NOMO-1 (cell line): ENCODE measurements around the gene GAS7.

Experiments used
- DNase-seq, 2 experiments: peaks; one replicate each; lab custom pipeline; 2025; ENCODE audit not compliant: unreplicated experiment in 2 of 2; lab: John Stamatoyannopoulos, UW

GAS7 gene

DNA sequence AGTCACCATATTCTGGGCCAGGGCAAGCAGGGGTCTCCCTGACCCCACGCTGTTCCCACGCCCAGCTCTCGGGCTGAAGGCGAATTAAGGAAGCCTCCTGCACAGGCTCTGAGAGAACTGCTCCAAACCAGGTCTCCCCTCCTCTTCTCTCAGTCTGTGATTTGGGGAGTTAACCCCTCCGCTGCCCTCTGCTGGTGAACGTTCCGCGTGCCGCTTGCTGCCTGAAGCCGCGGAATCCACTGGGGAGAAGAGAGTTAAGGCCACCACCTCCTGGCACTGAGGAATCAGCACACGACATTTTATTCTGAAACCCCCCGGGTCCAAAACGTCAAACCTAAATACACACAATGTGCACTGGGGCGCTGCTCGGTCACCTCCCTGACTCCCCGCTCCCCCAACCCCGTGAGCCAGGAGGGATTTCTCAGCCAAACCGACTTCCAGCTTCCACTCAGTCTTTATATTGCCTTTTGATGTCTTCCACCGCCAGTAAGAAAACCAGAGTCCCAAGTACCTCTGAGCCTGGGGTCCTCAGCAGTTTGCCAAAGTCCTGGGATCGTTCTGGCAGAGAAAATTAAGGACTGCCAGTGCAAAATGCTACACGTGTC lies 238.9 kb downstream of the GAS7 start:
- no peak for DNase-seq

DNA sequence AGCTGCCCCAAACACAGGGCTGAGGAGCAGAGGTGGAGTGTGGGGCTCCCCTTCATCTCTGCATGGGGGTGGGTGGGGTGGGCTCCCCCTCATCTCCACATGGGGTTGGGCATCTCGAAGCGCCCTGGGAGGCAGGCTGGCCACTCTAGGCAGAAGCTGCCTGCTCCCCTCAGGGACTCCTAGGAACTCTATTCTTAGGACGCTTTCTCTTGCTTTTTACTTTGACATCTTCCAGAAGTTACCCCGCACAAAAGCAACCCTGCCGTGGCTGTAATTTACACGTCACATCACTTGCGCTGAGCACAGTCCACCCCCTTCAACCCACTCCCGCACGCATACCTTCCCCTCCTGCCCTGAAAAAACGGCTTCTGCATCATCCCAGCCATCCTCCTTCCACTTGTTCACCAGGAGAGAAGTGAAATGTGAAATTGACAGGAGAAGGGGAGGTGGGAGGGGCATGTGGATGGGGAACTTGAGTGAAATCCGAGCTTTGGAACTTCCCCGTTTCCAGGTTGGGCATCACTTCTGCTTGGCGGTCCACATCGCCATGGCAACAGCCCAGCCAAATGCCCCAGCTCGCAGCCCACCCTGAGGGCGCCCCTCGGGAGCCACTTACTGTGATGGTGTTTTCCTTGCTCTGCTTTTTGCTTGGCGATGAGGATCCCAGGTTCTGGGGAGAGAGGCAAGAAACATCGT lies 239.7 kb downstream of the GAS7 start:
- DNase-seq: no peak

DNA sequence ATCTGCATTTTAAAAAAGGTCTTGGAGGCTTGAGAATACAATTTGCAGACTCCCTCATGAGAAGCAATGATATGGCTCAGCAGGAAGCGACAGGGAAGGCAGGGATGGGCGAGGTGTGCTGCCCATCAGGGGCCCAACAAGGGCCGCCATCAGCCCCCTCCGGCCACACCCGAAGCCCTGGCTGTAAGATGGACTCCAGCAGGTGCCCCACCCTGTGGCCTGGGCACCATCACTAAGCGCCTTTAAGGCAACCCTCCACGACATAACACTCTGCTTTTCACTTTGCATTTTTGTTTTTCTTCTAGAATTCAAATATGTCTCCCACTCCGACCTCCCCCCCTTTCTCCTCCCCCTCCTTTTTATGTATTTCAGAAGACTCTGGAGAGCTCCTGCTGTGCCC lies 241.2 kb downstream of the GAS7 start:
- DNase-seq: no peak

DNA sequence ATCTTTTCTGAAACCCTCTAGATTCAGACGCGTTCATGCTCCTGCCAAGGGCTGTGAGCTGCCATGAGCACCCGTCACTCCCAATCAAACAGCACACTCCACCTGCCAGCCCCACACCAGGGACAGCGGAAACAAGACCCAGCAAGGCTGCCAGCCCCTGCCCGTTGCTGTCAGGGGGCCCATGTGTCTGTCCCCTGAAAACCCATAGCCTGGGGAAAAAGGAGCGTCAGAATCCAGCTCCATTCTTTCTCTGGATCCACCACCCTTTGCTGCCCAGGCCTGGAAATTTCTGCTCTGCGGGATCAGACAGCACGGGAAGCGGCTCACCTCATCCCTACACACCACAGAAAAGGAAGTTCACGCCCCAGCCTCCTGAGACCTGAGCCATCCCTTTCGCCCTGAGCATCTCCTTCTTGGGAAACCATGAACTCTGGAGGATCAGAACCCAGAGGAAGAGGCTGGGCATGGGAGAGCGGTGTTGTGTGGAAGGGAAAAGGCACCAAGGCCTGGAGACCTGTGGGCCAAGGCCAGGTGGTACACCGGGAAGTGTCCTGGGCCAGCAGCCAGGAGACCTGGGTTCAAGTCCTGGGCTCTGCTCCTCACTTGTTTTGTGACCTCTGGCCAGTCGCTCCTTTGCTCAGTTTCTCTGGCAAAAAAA lies 241.8 kb downstream of the GAS7 start:
- DNase-seq: no peak

DNA sequence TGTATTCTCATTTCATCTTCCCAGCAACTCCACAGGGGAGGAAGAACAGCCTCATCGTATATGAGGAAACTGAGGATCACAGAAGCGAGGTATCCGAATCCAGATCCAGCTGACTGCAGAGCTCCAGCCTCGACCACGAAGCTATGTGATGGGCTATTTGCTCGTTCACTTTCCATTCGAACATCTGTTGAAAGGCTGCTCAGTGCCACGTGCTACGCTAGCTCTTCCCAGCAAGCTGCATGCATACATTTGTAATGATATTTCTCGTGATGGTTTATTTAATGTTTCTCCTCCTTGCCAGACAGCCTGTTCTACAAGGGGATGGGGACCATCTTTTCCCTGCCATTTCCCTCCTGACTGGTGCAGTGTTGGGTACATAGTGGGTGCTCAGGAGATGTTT lies 244.9 kb downstream of the GAS7 start:
- DNase-seq: no peak

DNA sequence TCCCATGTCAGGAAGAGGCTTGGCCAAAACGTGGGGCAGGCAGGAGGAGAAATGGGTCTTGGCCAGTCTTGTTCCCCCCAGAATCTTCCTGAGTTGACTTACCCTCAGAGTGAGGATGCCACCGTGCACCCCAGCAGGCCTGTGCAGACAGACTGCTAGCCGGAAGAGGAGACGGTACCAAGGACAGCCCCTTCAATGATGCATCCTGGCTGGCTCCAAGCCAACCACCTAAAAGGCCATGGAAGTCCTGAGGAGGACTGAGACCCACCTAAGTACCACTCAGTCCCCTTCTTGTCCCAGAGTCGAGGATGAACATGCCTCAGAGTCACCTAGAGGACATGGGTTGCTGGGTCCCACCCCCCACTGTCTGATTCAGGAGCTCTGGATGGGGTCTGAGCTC lies 246.6 kb downstream of the GAS7 start:
- DNase-seq: no peak

DNA sequence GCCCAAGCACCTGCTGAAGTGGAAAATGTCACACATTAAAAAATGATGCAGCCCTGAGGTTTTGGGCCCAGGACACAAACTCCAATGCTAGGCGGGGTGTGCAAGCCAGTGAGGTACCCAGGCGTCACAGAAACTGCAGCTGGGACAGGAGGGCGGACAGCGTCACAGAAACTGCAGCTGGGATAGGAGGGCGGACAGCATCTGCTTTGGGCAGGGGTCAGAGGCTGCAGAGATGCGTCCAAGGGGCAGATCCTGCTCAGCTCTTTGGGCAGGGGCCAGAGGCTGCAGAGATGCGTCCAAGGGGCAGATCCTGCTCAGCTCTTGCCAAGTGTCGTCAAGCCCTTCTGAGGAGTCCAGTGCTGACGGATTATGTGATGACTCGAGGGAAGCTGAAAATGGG lies 249.5 kb downstream of the GAS7 start:
- DNase-seq: no peak

DNA sequence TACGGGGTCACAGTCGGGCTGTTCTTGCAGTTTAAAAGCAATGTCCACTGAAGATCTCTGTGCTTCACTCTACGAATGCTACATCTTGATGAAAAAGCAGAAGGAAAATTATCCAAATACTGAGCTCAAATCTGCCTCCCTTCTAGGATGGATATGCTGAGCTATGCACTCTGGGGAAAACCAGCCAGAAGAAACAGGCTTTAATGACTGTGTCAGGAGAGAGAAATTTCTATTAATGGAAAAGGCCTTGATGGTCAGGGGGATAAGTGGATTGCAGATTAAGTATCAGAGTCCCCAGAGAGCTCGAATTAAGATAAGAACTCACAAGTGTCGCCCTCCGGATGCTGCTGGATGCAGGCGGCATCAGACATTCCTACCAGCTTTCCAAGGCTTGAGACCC lies 253.7 kb downstream of the GAS7 start:
- no peak for DNase-seq

DNA sequence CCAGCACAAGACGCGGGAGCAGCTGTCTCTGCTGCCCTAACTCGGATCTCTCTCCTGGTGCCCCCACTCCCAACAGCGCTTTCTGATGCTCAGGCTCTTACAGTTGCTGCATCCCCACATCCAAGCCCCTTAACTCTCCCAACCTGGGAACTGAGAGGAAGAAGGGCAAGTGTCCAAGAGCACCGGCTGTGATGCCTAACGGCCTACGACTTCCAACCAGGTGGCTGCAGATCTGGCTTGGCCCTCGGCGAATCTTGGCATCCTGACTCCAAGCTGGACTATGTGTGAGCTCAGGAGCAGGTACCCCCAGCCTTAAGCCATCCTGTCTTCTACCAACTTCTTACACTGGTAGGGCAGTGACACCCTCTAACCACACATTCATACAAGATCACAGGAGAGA lies 255.1 kb downstream of the GAS7 start:
- no peak for DNase-seq

DNA sequence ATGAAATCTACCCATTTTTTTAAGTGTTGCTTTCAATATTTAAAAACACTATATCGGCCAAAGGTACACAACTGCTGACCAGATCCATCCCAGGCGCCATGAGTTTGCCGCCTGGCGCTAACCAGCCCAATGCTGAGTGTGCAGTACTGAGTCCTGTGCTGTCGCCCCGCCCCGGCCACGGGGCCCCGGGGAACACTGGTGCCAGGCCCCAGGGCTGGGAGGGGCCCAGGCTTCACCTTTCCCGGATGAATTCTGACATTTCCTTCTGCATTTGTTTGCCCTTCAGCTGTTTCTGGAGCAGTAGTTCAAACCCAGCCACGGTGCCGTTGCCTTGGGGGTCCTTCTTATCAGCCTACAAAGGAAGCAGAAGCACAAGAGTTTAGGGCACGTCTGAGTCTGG lies 255.5 kb downstream of the GAS7 start:
- DNase-seq: no peak

DNA sequence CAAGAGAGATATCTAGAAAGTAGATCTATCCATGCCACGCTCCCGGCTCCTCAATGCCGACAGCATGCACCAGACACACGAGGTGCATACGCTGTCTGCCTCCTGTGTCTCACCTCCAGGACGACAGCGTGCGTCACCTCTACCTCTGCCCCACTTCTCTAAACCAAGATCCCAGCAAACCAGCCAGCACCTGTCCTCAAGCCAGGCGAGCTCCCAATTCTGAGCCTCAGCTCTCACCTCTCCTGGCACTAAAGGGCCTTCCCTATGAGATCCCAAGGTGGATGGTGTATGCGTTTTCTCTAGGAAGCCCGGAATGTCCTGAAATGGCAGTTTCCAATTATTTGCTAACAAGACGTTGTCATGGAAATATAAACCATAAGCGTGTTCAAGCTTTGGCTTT lies 257.1 kb downstream of the GAS7 start:
- no peak for DNase-seq

DNA sequence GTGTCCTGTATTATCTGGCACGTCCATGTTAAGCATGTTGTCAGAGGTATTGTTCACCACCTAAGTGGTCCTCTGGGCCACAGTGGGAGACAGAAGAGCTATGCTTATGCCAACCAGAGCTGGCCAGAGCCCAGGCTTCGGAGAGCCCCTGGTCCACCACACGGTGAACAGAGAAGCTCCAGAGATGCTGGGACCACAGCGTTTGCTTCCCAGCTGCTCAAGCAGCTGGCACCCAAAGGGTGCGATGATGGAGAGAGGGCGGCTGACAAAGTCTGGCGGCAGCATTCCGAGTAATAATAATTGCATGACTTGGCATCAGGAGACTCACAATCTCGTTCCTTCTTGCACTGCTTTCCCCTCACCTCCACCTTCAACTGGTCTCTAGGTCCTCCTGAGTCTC lies 257.6 kb downstream of the GAS7 start:
- no peak for DNase-seq

DNA sequence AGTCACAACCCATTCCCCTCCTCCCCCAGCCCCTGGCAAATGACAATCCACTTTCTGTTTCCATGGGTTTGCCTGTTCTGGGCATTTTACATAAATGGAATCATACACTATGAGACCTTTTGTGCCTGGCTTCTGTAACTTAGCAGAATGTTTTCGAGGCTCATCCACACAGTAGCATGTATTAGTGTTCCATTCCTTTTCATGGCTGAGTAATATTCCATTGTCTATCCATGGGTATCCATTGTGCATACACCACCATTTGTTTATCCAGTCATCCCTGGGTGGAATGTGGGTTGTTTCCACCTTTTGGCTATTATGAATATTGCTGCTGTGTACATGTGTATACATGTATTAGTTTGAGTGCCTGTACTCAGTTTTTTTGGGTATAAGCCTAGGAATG lies 259.6 kb downstream of the GAS7 start:
- DNase-seq: no peak

DNA sequence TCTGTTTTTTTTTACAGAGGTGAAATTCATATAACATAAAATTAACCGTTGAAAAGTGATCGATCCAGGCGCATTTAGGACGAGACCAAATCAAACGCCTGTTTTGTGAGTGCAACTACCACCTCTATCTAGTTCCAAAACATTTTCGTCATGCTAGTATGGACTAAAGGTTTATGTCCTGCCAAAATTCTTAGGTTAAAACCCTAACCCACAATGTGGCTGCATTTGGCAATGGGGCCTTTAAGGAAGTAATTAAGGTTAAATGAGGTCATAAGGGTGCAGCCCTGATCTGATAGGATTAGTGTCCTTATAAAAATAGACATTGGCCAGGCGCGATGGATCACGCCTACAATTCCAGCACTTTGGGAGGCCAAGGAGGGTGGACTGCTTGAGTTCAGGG lies 260.5 kb downstream of the GAS7 start:
- no peak for DNase-seq

DNA sequence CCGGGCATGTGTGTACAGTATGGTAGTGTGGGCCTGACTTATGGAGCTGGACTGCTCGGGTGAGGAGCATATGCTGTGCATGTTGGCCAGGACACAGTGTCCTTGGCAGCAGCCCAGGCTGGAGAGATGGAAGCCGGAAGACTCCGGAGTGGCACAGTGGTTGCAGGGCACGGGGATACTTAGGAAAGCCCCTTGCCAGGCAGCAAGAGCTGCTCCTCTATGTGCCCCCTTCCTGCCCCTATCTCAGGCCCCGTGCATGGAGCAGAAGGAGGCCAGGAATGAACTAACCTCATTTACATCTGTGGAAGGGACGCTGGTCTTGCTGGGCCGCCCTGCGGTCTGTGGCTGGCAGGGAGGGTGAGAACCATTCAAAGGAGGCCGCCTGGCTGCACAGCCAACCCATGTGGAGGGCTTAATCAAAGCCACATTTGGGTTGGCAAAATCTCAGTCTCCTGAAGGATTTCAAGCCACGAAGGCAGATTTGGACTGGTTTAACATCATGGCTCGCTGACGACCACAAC lies 261.1 kb downstream of the GAS7 start:
- DNase-seq: no peak

DNA sequence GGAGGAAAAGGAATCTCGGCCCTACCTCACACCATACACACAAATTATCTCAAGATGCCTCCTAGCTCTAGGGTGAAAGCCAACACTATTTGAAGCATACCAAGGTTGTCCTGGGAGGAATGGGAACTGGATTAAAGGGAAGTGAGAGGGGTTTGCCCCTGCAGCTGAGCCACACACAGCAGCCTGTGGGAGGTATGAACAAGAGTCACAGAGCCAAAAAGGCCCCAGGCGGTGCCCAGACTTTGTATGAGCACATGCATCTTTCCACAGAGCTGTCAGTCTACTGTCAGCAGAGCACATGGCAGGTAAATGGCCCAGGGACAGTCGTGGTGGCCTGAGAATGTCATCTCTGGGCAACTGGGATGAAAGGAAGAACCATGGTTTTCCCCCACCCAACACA lies 262.3 kb downstream of the GAS7 start:
- DNase-seq: no peak

DNA sequence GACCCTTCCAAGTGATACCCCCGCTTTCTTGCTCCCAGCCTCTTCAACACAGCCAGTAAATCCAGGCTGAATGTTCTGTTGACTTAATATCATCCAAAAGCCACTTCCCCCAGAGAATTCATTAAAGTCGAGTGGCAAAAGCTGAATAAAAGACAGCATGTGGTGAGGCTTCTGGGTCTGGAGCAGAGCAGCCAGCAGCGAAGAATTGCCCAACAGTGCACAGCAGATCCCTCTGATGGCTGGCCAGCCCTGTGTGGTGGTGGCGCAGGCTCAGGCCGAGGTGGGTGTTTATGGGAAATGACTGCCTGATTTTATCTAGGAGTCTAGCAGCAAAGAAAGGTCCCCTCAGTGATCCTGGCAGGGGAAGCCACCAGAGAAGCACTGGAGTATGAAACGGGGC lies 263.0 kb downstream of the GAS7 start:
- DNase-seq: no peak

DNA sequence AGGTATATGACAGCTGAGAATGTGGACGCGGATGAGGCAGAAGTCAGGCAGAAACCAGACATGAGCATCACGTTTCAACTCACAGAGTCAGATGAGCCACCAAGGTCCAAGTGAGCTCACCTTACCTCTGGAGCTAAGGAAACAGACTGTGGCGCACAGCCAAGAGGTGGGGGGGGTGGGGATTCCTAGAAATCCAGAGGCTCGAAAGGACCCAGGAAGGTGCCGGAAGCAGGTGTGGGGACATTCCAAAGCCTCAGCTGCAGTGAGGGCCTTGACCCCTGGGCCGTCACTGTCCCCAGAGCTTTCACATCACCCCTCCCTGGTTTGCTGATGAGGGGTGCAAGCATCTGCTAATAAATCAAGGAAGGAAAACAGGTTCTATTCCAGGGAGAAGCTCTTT lies 264.1 kb downstream of the GAS7 start:
- DNase-seq: no peak

DNA sequence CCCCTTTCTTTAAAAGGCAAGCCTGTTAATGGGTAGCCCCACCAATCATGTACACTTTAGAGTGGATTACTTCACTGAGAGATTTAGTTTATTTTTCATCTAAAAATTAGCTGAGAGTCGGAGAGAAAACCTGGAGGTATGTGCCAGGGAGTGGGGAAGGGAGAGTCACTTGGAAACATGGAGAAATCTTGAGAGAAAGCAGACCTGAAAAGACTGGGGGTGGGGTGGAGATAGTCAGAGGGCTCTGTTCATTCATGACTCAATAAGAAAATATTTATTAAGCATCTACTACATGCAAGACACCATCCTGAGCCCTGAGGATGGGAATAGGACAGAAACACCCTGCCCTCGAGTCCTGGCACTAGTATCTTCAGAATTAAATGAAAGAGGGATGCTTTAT lies 265.9 kb downstream of the GAS7 start:
- DNase-seq: no peak

DNA sequence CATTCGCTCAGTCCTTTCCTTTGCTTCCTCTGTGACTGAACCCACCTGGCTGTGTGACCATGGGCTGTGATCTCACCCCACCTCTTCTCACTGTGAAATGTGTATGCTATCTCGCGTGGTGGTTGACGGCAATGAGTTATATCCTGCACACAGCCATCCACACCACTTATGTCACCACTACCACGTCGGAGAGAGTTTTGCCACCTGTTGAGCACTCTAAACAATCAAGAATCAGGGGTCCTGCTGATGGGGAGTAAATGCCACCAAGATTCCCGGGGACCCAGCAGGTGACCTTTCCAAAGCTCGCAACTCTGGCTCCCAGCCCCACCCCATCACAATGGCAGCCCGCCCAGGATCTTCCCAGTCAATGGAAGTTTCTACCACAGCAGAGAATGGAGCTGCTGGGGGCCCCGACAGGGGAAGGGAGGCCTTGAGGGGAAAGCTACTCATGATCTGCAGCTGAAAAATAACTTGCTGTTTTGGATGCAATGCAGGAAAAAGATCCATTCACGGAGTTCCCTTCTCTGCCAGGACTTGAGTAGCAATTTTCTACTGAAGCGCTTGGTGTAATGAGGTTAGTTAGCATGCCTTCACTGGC lies 267.2 kb downstream of the GAS7 start:
- DNase-seq: no peak

DNA sequence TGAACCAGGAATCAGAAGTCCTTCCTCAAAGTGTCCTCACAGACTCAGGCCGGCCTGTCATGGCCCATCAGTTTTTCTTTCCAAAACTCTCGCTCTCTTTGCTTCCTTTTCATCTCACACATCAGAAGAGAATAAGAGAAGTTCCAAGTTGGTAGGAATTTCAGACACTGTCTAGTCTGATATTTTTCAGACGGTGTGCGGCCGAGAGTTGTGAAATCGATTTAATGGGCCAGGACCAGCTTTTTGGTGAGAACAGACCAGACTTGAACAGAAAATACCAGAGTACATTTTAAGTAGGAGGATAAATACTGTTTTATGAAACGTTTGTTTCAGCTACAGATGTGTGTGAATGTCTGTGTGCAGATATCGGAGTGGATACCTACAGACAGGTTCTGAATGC lies 268.5 kb downstream of the GAS7 start:
- DNase-seq: no peak
